ENCODE measurements around the gene MANSC4. TPM values are rescaled to one million over a fixed set of nuclear protein-coding genes. Genes with fewer than 3 reads are reported as not detected.

The MANSC4 gene
- total RNA-seq, 4 donors from 2014 or later: not detected

DNA sequence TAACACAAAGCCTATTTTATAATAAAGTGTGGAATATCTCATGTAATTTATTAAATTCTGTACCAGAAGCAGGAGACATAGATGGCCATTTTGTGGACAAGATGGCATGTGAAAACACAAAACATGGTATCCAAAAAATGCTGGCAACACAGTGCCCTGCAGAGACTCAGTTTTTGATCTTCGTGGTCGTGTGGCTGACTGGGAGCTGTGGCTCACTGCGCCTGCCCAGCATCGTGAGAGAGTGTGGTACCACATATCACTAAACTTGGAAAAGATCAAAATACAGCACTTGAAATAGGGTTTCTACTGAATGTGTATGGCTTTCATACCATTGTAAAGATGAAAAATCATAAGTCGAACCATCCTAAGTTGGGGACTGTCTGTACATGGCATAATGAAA, 43.0 kb upstream of the MANSC4 start:
- H3K4me1 ChIP-seq: peaks cover 0 to 10% (median 2%) of the 10 kb centered on the region in 3 donors
- no peak for ATAC-seq
- no peaks in the 10 kb centered on the region for H3K36me3 ChIP-seq
- no peaks in the 10 kb centered on the region for H3K27me3 ChIP-seq
- WGBS, 2 donors (ENCODE audit: low coverage in 1 of 2): 92 to 94% methylated on average over 5 of the region's 5 CpGs
- TF ChIP-seq POLR2AphosphoS5 (IDR thresholded peaks at IDR 0.05): no peak
- TF ChIP-seq EP300 (IDR thresholded peaks at IDR 0.05): no peak
- TF ChIP-seq, protein P1, sequence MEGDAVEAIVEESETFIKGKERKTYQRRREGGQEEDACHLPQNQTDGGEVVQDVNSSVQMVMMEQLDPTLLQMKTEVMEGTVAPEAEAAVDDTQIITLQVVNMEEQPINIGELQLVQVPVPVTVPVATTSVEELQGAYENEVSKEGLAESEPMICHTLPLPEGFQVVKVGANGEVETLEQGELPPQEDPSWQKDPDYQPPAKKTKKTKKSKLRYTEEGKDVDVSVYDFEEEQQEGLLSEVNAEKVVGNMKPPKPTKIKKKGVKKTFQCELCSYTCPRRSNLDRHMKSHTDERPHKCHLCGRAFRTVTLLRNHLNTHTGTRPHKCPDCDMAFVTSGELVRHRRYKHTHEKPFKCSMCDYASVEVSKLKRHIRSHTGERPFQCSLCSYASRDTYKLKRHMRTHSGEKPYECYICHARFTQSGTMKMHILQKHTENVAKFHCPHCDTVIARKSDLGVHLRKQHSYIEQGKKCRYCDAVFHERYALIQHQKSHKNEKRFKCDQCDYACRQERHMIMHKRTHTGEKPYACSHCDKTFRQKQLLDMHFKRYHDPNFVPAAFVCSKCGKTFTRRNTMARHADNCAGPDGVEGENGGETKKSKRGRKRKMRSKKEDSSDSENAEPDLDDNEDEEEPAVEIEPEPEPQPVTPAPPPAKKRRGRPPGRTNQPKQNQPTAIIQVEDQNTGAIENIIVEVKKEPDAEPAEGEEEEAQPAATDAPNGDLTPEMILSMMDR (IDR thresholded peaks at IDR 0.05): no peak
- no peak for TF ChIP-seq POLR2A (IDR thresholded peaks at IDR 0.05)
- H3K4me3 ChIP-seq: no peak overlapping the region
- no peak overlapping the region for H3K27ac ChIP-seq
- no peaks in the 10 kb centered on the region for H3K9me3 ChIP-seq

DNA sequence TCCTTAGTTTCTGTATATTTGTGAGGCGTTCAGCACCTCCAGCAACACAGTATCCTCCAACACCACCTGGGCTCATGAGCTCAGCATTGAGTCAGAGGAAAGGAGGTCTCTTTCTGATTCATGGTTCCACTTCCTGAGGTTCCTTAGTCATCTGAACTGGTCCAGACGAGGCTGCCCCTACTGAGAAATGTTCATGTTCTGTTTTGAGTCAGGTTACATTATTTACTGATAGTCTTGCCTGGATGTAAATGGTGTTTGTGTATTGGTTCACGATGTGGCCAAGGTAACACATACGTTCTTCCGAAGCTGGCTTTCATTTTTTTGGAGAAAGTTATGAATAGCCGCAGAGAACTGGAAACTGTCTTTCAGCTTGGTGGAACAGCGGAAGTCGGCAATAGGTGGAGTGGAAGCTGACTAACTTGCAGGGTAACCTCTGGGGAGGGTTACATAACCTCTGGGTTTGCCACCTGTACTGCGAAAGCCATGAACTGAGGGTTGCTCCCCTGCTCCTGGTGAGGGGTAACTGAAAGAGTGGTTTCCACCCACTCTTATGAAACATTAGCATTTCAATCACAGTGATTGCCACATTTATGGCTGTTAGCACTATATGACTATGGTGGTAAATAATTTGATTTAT, 42.2 kb upstream of the MANSC4 start:
- Histone ChIP-seq H3K4me3 (no peak overlapping the region), H3K27me3 (no peaks in the 10 kb centered on the region), H3K36me3 (no peaks in the 10 kb centered on the region), H3K27ac (no peak overlapping the region), H3K9me3 (no peaks in the 10 kb centered on the region), H3K4me1 (peaks cover 0 to 10% (median 2%) of the 10 kb centered on the region in 3 donors)
- ATAC-seq: no peak
- WGBS, 2 donors (ENCODE audit: low coverage in 1 of 2): 80 to 87% methylated on average over 6 to 8 of the region's 9 CpGs
- TF ChIP-seq POLR2A (IDR thresholded peaks at IDR 0.05) (no peak), POLR2AphosphoS5 (IDR thresholded peaks at IDR 0.05) (no peak), EP300 (IDR thresholded peaks at IDR 0.05) (no peak)
- TF ChIP-seq, protein P1 (IDR thresholded peaks at IDR 0.05): no peak

DNA sequence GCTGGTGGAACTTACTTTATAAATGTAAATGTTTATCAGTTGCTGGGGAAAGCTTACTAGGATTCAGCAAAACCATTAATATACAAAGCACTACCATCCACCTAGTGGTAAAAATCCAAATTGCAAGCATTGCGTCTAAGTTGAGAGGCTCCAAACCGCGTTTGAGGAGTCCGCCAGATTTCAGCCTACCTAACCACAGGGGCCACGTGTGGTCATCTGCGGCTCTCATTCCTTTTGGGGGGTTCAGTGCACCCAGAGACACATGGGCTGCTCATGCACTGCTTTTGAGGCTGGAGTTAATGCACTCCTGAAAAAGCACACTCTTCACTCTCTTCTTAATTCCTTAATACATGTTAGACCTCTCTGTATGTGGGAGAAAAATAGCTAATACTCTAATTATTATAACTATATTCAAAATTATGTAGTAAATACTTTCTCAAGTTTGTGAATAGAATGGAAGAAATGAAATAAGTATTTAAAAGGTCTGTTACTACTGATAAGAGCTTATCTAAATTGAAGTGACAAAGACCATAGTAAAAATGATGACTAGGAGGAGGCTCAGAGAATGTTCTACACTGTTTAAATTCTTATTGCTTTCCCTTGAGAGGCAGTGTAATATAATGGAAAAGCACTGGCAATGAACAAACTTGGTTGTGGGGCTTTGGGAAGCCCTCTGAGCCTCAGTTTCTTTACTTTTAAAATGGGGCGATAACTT, 41.4 kb upstream of the MANSC4 start:
- Histone ChIP-seq H3K4me1 (peaks cover 0 to 10% (median 2%) of the 10 kb centered on the region in 3 donors), H3K4me3 (no peak overlapping the region), H3K27ac (no peak overlapping the region), H3K27me3 (no peaks in the 10 kb centered on the region), H3K9me3 (no peaks in the 10 kb centered on the region), H3K36me3 (no peaks in the 10 kb centered on the region)
- peak; percentile 74 for ATAC-seq
- 16 to 20% methylated on average over 4 to 5 of the region's 7 CpGs for WGBS, 2 donors (ENCODE audit: low coverage in 1 of 2)
- TF ChIP-seq POLR2AphosphoS5 (IDR thresholded peaks at IDR 0.05): no peak
- TF ChIP-seq POLR2A (IDR thresholded peaks at IDR 0.05): no peak
- TF ChIP-seq EP300 (IDR thresholded peaks at IDR 0.05): no peak
- TF ChIP-seq, protein P1 (IDR thresholded peaks at IDR 0.05): peak; percentile 61 to 90 (median 82)

DNA sequence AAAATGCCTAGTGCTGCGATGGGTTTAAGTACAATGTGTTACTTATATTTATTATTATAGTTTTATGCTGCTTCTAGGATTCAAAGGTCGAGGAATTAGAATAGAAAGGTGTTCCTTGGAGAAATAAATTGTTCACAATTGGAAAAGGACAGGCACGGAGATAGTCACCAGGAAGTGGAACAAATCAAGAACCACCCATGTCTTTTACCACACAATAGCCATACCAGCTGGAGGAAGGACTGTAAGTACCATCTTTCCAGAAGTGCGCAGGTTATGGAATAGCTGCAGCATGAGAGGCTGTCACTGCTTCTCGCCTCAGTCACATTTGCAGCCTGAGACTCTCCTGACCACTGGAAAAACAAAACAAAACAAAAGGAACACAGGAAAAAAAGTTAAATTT, 40.5 kb upstream of the MANSC4 start:
- no peaks in the 10 kb centered on the region for H3K27me3 ChIP-seq
- WGBS, 2 donors (ENCODE audit: low coverage in 1 of 2): 62 to 73% methylated on average over 4 to 5 of the region's 5 CpGs
- peaks cover 0 to 10% (median 2%) of the 10 kb centered on the region in 3 donors for H3K4me1 ChIP-seq
- no peaks in the 10 kb centered on the region for H3K9me3 ChIP-seq
- ATAC-seq: no peak
- TF ChIP-seq, protein P1 (IDR thresholded peaks at IDR 0.05): no peak
- no peak for TF ChIP-seq POLR2A (IDR thresholded peaks at IDR 0.05)
- TF ChIP-seq POLR2AphosphoS5 (IDR thresholded peaks at IDR 0.05): no peak
- TF ChIP-seq EP300 (IDR thresholded peaks at IDR 0.05): no peak
- H3K4me3 ChIP-seq: no peak overlapping the region
- no peaks in the 10 kb centered on the region for H3K36me3 ChIP-seq
- H3K27ac ChIP-seq: no peak overlapping the region
